H9 (cell line): ENCODE measurements around the gene COL23A1. TPM values are rescaled to one million over a fixed set of nuclear protein-coding genes. Genes with fewer than 3 reads are reported as not detected.

Source experiments
- DNase-seq: peaks from one replicate; pipeline ENCODE4 v3.0.0-alpha.2; 2017
- H2AFZ ChIP-seq: one replicate; pipeline ENCODE4 v1.6.1; 2013; ENCODE audit warnings: mild to moderate bottlenecking, low read length, control low read depth, moderate library complexity
- H2AK5ac ChIP-seq: 2 replicates; pipeline ENCODE4 v1.6.1; 2013; ENCODE audit warnings: low read length, control low read depth, mixed read lengths; ENCODE audit not compliant: insufficient read length
- H2BK120ac ChIP-seq: one replicate; pipeline ENCODE4 v1.6.1; 2013; ENCODE audit warnings: low read depth, mild to moderate bottlenecking, low read length, control low read depth, inconsistent platforms; ENCODE audit not compliant: poor library complexity, severe bottlenecking
- H2BK12ac ChIP-seq: 2 replicates; pipeline ENCODE4 v1.6.1; 2013; ENCODE audit warnings: low read length, control low read depth, mixed read lengths, low read depth; ENCODE audit not compliant: insufficient read length
- H2BK15ac ChIP-seq: 2 replicates; pipeline ENCODE4 v1.6.1; 2013; ENCODE audit warnings: low read depth, low read length, control low read depth
- H2BK20ac ChIP-seq: one replicate; pipeline ENCODE4 v1.6.1; 2013; ENCODE audit warnings: low read depth, mild to moderate bottlenecking, low read length, control low read depth, inconsistent platforms; ENCODE audit not compliant: poor library complexity, severe bottlenecking
- H2BK5ac ChIP-seq: 2 replicates; pipeline ENCODE4 v1.6.1; 2013; ENCODE audit warnings: low read length, control low read depth, mixed read lengths; ENCODE audit not compliant: insufficient read length
- H3K14ac ChIP-seq: 2 replicates; pipeline ENCODE4 v1.6.1; 2013; ENCODE audit warnings: low read length, control low read depth; ENCODE audit not compliant: insufficient read depth
- H3K18ac ChIP-seq: 2 replicates; pipeline ENCODE4 v1.6.1; 2013; ENCODE audit warnings: low read depth, mild to moderate bottlenecking, mixed read lengths, low read length, control low read depth; ENCODE audit not compliant: insufficient read length
- H3K23ac ChIP-seq: 2 replicates; pipeline ENCODE4 v1.6.1; 2013; ENCODE audit warnings: low read length, control low read depth, mixed read lengths, low read depth; ENCODE audit not compliant: insufficient read length
- H3K23me2 ChIP-seq: 2 replicates; pipeline ENCODE4 v1.6.1; 2013; ENCODE audit warnings: low read depth, mild to moderate bottlenecking, mixed read lengths, low read length, control low read depth; ENCODE audit not compliant: insufficient read length, poor library complexity, severe bottlenecking
- H3K27ac ChIP-seq: 2 replicates; pipeline ENCODE4 v1.5.1; 2013; ENCODE audit warnings: low read length, control low read depth, mixed read lengths, low read depth; ENCODE audit not compliant: insufficient read length
- H3K27me3 ChIP-seq: 2 replicates; pipeline ENCODE4 v1.6.1; 2013; ENCODE audit warnings: low read length, control low read depth, inconsistent platforms; ENCODE audit not compliant: insufficient read depth
- H3K4ac ChIP-seq: 2 replicates; pipeline ENCODE4 v1.6.1; 2013; ENCODE audit warnings: low read depth, mild to moderate bottlenecking, control low read depth, inconsistent platforms, low read length, moderate library complexity
- H3K4me1 ChIP-seq: 2 replicates; pipeline ENCODE4 v1.6.1; 2013; ENCODE audit warnings: low read length, control low read depth, inconsistent platforms; ENCODE audit not compliant: insufficient read depth
- H3K4me2 ChIP-seq: 2 replicates; pipeline ENCODE4 v1.6.1; 2013; ENCODE audit warnings: low read length, control low read depth, mixed read lengths; ENCODE audit not compliant: insufficient read length, insufficient read depth
- H3K56ac ChIP-seq: 2 replicates; pipeline ENCODE4 v1.6.1; 2013; ENCODE audit warnings: low read depth, mild to moderate bottlenecking, mixed read lengths, low read length, control low read depth; ENCODE audit not compliant: insufficient read length
- H3K79me1 ChIP-seq: 2 replicates; pipeline ENCODE4 v1.6.1; 2013; ENCODE audit warnings: low read depth, mild to moderate bottlenecking, moderate library complexity, low read length, control low read depth, inconsistent platforms; ENCODE audit not compliant: insufficient read depth, poor library complexity, severe bottlenecking
- H3K79me2 ChIP-seq: 2 replicates; pipeline ENCODE4 v1.6.1; 2013; ENCODE audit warnings: low read length, control low read depth, inconsistent platforms; ENCODE audit not compliant: insufficient read depth
- H3K9ac ChIP-seq: 2 replicates; pipeline ENCODE4 v1.6.1; 2013; ENCODE audit warnings: low read length, control low read depth, mixed read lengths; ENCODE audit not compliant: insufficient read length; ENCODE audit errors: extremely low read depth
- H3K9me3 ChIP-seq: one replicate; pipeline ENCODE4 v1.6.1; 2013; ENCODE audit warnings: low read depth, low read length, inconsistent platforms; ENCODE audit not compliant: control insufficient read depth
- H3T11ph ChIP-seq: one replicate; pipeline ENCODE4 v1.6.1; 2013; ENCODE audit warnings: mild to moderate bottlenecking, low read length, control low read depth, inconsistent platforms
- H4K20me1 ChIP-seq: one replicate; pipeline ENCODE4 v1.6.1; 2013; ENCODE audit not compliant: control insufficient read depth, insufficient read length, insufficient read depth
- H4K5ac ChIP-seq: 2 replicates; pipeline ENCODE4 v1.6.1; 2013; ENCODE audit warnings: low read depth, mild to moderate bottlenecking, mixed read lengths, low read length, control low read depth; ENCODE audit not compliant: insufficient read length
- H4K8ac ChIP-seq: replicated peaks from 2 replicates; pipeline ENCODE4 v1.6.1; 2013; ENCODE audit warnings: low read length, control low read depth, mixed read lengths, low read depth; ENCODE audit not compliant: insufficient read length
- H4K91ac ChIP-seq: 2 replicates; pipeline ENCODE4 v1.6.1; 2013; ENCODE audit warnings: low read depth, mild to moderate bottlenecking, moderate library complexity, mixed read lengths, low read length, control low read depth; ENCODE audit not compliant: insufficient read length
- H3K27ac Mint-ChIP-seq, 3 experiments: 2 replicates in 2 of 3; 3 replicates in 1 of 3; pipeline ENCODE4 v1.8.0; 2020 to 2021; ENCODE audit warnings: mixed read lengths in 3 of 3, mild to moderate bottlenecking in 1 of 3, moderate library complexity in 1 of 3
- H3K27me3 Mint-ChIP-seq: 2 replicates; pipeline ENCODE4 v1.8.0; 2021; ENCODE audit warnings: low read depth, mild to moderate bottlenecking, moderate library complexity, mixed read lengths
- H3K36me3 Mint-ChIP-seq, 3 experiments: 2 replicates in 2 of 3; 3 replicates in 1 of 3; pipeline ENCODE4 v1.8.0; 2020 to 2021; ENCODE audit warnings: low read depth in 3 of 3, mixed read lengths in 3 of 3; ENCODE audit not compliant: insufficient read depth in 1 of 3
- H3K4me1 Mint-ChIP-seq, 2 experiments: 2 replicates each; pipeline ENCODE4 v1.8.0; 2020; ENCODE audit warnings: mixed read lengths in 2 of 2
- H3K4me3 Mint-ChIP-seq, 2 experiments: 2 replicates in 1 of 2; 3 replicates in 1 of 2; pipeline ENCODE4 v1.8.0; 2020 to 2021; ENCODE audit warnings: mild to moderate bottlenecking in 2 of 2, mixed read lengths in 2 of 2, moderate library complexity in 1 of 2
- H3K9me3 Mint-ChIP-seq, 2 experiments: 2 replicates in 1 of 2; 3 replicates in 1 of 2; pipeline ENCODE4 v1.8.0; 2020; ENCODE audit warnings: mild to moderate bottlenecking in 2 of 2, mixed read lengths in 2 of 2, moderate library complexity in 1 of 2
- CTCF ChIP-seq: fragments of 200-600 bp; sonication (generic); conservative IDR thresholded peaks from 3 replicates; pipeline ENCODE4 v1.8.0; 2021; ENCODE audit warnings: antibody characterized with exemption, mild to moderate bottlenecking
- WGBS: extraction: QIAGEN DNeasy Blood & Tissue Kit; methylation state at CpG from one replicate; pipeline ENCODE4 v1.1.7; 2013; ENCODE audit warnings: missing lambda C conversion rate, low lambda C conversion rate, mixed read lengths; ENCODE audit not compliant: insufficient read length; ENCODE audit errors: extremely low coverage; 5-methylcytosine and 5-hydroxymethylcytosine counted together
- total RNA-seq: library from RNA; stranded (reverse); gene quantifications from 2 replicates; pipeline ENCODE4 v1.2.1, GENCODE V29; 2021

The COL23A1 gene
- total RNA-seq, 1 experiment from 2014 or later = 2.6 TPM

GRCh38 chr5:178419196-178419595 lies 171.0 kb downstream of the COL23A1 start:
- Histone ChIP-seq H4K5ac (no peak overlapping the region), H3K4me2 (no peak overlapping the region), H2AFZ (no peak overlapping the region), H3K4me1 (peaks cover 3% of the 10 kb centered on the region), H4K8ac (no peak overlapping the region), H3K56ac (no peak overlapping the region), H4K20me1 (no peaks in the 10 kb centered on the region), H2BK12ac (no peak overlapping the region), H2BK15ac (no peak overlapping the region), H2BK5ac (no peak overlapping the region), H2BK20ac (no peak overlapping the region), H3K14ac (no peak overlapping the region), H3T11ph (no peak overlapping the region), H3K79me2 (no peaks in the 10 kb centered on the region), H3K79me1 (no peaks in the 10 kb centered on the region), H3K18ac (no peak overlapping the region), H3K27me3 (no peaks in the 10 kb centered on the region), H3K9ac (no peak overlapping the region), H3K4ac (no peak overlapping the region), H2BK120ac (no peak overlapping the region), H3K9me3 (no peaks in the 10 kb centered on the region), H3K27ac (no peak overlapping the region), H4K91ac (no peak overlapping the region), H3K23me2 (no peaks in the 10 kb centered on the region), H3K23ac (no peak overlapping the region), H2AK5ac (no peak overlapping the region)
- Mint-ChIP-seq H3K36me3 (no peaks in the 10 kb centered on the region), H3K9me3 (no peaks in the 10 kb centered on the region), H3K4me1 (peaks cover 37 to 50% of the 10 kb centered on the region in 2 experiments), H3K4me3 (0 out of 5 replicates have a peak overlapping the region, but pooled peaks of 1 of the 2 experiments have one; percentile 2), H3K27me3 (peaks cover 2% of the 10 kb centered on the region), H3K27ac (peak overlapping the region in 2 of 3 experiments; percentile 9 to 33; a peak in 3 of 7 replicates)
- WGBS = no CpG with 5 or more reads among the region's 9 CpGs
- no peak for DNase-seq
- TF ChIP-seq CTCF = no peak
